Transverse colon (tissue), 4 donors: Measurements from ENCODE around the gene CDK5. TPM values are rescaled to one million over a fixed set of nuclear protein-coding genes. Genes with fewer than 3 reads are reported as not detected.

ENCODE experiments used
- DNase-seq: peaks from one replicate; pipeline ENCODE4 v3.0.0-alpha.2; 2019
- H3K27ac ChIP-seq, 4 donors: fragments of 200-600 bp; sonication (generic); 2 replicates each; pipeline ENCODE4 v1.5.1; 2016 to 2018; ENCODE audit warnings: inconsistent platforms in 4 of 4
- H3K27me3 ChIP-seq: fragments of 200-600 bp; sonication (generic); 2 replicates; pipeline ENCODE4 v1.5.1; 2017; ENCODE audit warnings: inconsistent platforms
- H3K36me3 ChIP-seq, 4 donors: fragments of 200-600 bp; sonication (generic); 2 replicates each; pipeline ENCODE4 v1.5.1; 2017 to 2019; ENCODE audit warnings: inconsistent platforms in 4 of 4
- H3K4me1 ChIP-seq, 4 donors: fragments of 200-600 bp; sonication (generic); 2 replicates each; pipeline ENCODE4 v1.5.1; 2017 to 2020; ENCODE audit warnings: inconsistent platforms in 4 of 4
- H3K4me3 ChIP-seq, 4 donors: fragments of 200-600 bp; sonication (generic); 1 replicate in 1 of 4; 2 replicates in 3 of 4; pipeline versions ENCODE4 v1.5.1 to v1.6.1; 2017 to 2019; ENCODE audit warnings: inconsistent platforms in 4 of 4
- H3K9me3 ChIP-seq, 2 donors: fragments of 200-600 bp; sonication (generic); 2 replicates each; pipeline ENCODE4 v1.5.1; 2017 to 2019; ENCODE audit warnings: inconsistent platforms in 2 of 2
- CTCF ChIP-seq, 5 experiments: fragments of 200-600 bp in 3 of 5; fragments of 450-650 bp in 2 of 5; sonication (generic) in 3 of 5; IDR thresholded peaks; 1 replicate in 2 of 5; 2 replicates in 3 of 5; pipeline ENCODE4 v1.5.1; 2016 to 2017; ENCODE audit warnings: antibody characterized with exemption in 5 of 5, inconsistent platforms in 3 of 5, mild to moderate bottlenecking in 2 of 5, moderate library complexity in 1 of 5
- EP300 ChIP-seq: sonication (generic); formaldehyde crosslinking; IDR thresholded peaks from one replicate; pipeline ENCODE4 v1.6.1; 2017; ENCODE audit warnings: antibody characterized with exemption, low read depth
- POLR2A ChIP-seq: fragments of 450-650 bp; IDR thresholded peaks from one replicate; pipeline ENCODE4 v1.6.1; 2016; ENCODE audit warnings: antibody characterized with exemption, mild to moderate bottlenecking, moderate library complexity
- POLR2AphosphoS5 ChIP-seq, 3 donors: sonication (generic); formaldehyde crosslinking; IDR thresholded peaks; one replicate each; pipeline ENCODE4 v1.6.1; 2016; ENCODE audit warnings: antibody characterized with exemption in 3 of 3
- WGBS, 2 donors: methylation state at CpG; one replicate each; pipeline ENCODE4 v1.1.5; 2018; ENCODE audit warnings: low coverage in 1 of 2; 5-methylcytosine and 5-hydroxymethylcytosine counted together
- in situ Hi-C, 4 donors: fragments of 200-750 bp; cut with MboI; loops; one replicate each; pipeline versions ENCODE4 v1.15.0 to v1.15.1; 2017; ENCODE audit warnings: low sequenced_read_pairs in 3 of 4, low pct_ligation_motif_present in 1 of 4, low pct_unique_long_range_greater_than_20kb in 1 of 4
- intact Hi-C: fragments of 100-400 bp; cut with DNase I; formaldehyde crosslinking; loops from one replicate; pipeline ENCODE4 v1.15.1; 2023; ENCODE audit warnings: low total_unique reads
- total RNA-seq, 4 donors: library from RNA; depleted of rRNA; stranded (reverse); fragments of >200 nt; gene quantifications; one replicate each; pipeline ENCODE4 v1.1.0, GENCODE V29; 2016

The CDK5 gene
- total RNA-seq, 4 donors from 2014 or later = 1.1 to 33.8 (median 10.7) TPM

- in situ Hi-C loops (loop anchor here in 1 of 4 donors (10.0 kb wide), 1 partner anchor 67 kb away; no protein-coding TSS in a partner anchor), intact Hi-C loops (no loop called here)
- H3K9me3 ChIP-seq = no peaks in the 10 kb centered on the region
- H3K36me3 ChIP-seq = no peaks in the 10 kb centered on the region
- TF ChIP-seq POLR2A (no peak), CTCF (IDR thresholded peaks at IDR 0.05) (no peak), POLR2AphosphoS5 (IDR thresholded peaks at IDR 0.05) (no peak), EP300 (no peak)
- 88 to 93% methylated on average over 3 to 24 of the region's 24 CpGs for whole genome bisulfite sequencing, 2 donors
- DNase-seq = no peak
- no peaks in the 10 kb centered on the region for H3K27me3 ChIP-seq
- no peak overlapping the region for H3K27ac ChIP-seq
- H3K4me1 ChIP-seq = peaks cover 0 to 3% (median 0%) of the 10 kb centered on the region in 4 donors
- no peak overlapping the region for H3K4me3 ChIP-seq
Observed at GRCh38 chr7:151101621-151102396, 44.1 kb upstream of the CDK5 start.

- no peak overlapping the region for H3K4me3 ChIP-seq
- H3K9me3 ChIP-seq = no peaks in the 10 kb centered on the region
- DNase-seq = no peak
- TF ChIP-seq POLR2A (no peak), CTCF (IDR thresholded peaks at IDR 0.05) (no peak), EP300 (no peak), POLR2AphosphoS5 (IDR thresholded peaks at IDR 0.05) (no peak)
- in situ Hi-C loops = loop anchor here in 1 of 4 donors (10.0 kb wide), 1 partner anchor 66 kb away; no protein-coding TSS in a partner anchor
- H3K27me3 ChIP-seq = no peaks in the 10 kb centered on the region
- intact Hi-C loops = no loop called here
- H3K4me1 ChIP-seq = peaks cover 0 to 3% (median 0%) of the 10 kb centered on the region in 4 donors
- 96% methylated on average over 8 of the region's 10 CpGs; no CpG with 5 or more reads in 1 of the 2 donors for WGBS, 2 donors
- no peaks in the 10 kb centered on the region for H3K36me3 ChIP-seq
- no peak overlapping the region for H3K27ac ChIP-seq
Observed at GRCh38 chr7:151100921-151101320, 43.2 kb upstream of the CDK5 start.

GRCh38 chr7:151099486-151100211, 42.0 kb upstream of the CDK5 start:
- H3K27me3 ChIP-seq = no peaks in the 10 kb centered on the region
- H3K27ac ChIP-seq = no peak overlapping the region
- in situ Hi-C loops = loop anchor here in 1 of 4 donors (10.0 kb wide), 1 partner anchor 65 kb away; no protein-coding TSS in a partner anchor
- WGBS, 2 donors = 40 to 69% methylated on average over 1 to 19 of the region's 20 CpGs
- H3K4me3 ChIP-seq = no peak overlapping the region
- H3K36me3 ChIP-seq = no peaks in the 10 kb centered on the region
- no peaks in the 10 kb centered on the region for H3K9me3 ChIP-seq
- no peak for TF ChIP-seq EP300
- no peak for TF ChIP-seq CTCF (IDR thresholded peaks at IDR 0.05)
- no peak for TF ChIP-seq POLR2AphosphoS5 (IDR thresholded peaks at IDR 0.05)
- TF ChIP-seq POLR2A = no peak
- DNase-seq = no peak
- intact Hi-C loops = no loop called here
- H3K4me1 ChIP-seq = peaks cover 0 to 4% (median 2%) of the 10 kb centered on the region in 4 donors

- 84% methylated on average over 17 of the region's 17 CpGs; no CpG with 5 or more reads in 1 of the 2 donors for WGBS, 2 donors
- Histone ChIP-seq H3K27me3 (no peaks in the 10 kb centered on the region), H3K36me3 (no peaks in the 10 kb centered on the region), H3K27ac (no peak overlapping the region), H3K4me3 (no peak overlapping the region), H3K9me3 (no peaks in the 10 kb centered on the region), H3K4me1 (peaks cover 0 to 16% (median 6%) of the 10 kb centered on the region in 4 donors)
- no peak for DNase-seq
- in situ Hi-C loops (no loop called here), intact Hi-C loops (no loop called here)
- TF ChIP-seq POLR2A (no peak), POLR2AphosphoS5 (IDR thresholded peaks at IDR 0.05) (no peak), EP300 (no peak), CTCF (IDR thresholded peaks at IDR 0.05) (no peak)
Observed at GRCh38 chr7:151095828-151096475, 38.3 kb upstream of the CDK5 start.
